Skin of body (tissue), 2 donors: Measurements from ENCODE around the gene ITIH4. TPM values are rescaled to one million over a fixed set of nuclear protein-coding genes. Genes with fewer than 3 reads are reported as not detected.

Experiments used
- DNase-seq: peaks from one replicate; lab custom pipeline; 2025; lab: John Stamatoyannopoulos, UW
- total RNA-seq: library from RNA; depleted of rRNA; stranded (reverse); fragments of >200 nt; gene quantifications from one replicate; pipeline ENCODE4 v1.2.3, GENCODE V29; 2014

The ITIH4 gene
- total RNA-seq, 1 donor from 2014 or later = 4.6 TPM

DNA sequence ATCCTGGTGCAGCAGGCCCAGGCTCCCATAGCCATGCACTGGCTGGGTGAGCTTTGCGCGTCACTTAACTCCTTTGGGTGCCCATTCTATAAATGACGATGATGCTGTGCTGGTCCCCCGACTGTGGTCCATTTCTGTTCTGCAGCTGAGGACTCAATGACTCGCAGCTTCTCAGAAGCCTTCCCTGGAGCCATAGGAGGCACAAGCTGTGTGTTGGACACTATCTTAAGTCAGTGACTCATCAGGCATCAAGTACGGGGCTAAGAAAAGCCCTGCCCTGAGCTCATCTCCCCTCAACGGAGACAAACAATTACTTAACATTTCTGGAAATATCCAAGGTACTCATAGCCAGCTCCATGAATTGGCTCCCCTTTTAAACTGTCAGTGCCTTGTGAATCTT, 18.1 kb upstream of the ITIH4 start:
- DNase-seq = no peak

DNA sequence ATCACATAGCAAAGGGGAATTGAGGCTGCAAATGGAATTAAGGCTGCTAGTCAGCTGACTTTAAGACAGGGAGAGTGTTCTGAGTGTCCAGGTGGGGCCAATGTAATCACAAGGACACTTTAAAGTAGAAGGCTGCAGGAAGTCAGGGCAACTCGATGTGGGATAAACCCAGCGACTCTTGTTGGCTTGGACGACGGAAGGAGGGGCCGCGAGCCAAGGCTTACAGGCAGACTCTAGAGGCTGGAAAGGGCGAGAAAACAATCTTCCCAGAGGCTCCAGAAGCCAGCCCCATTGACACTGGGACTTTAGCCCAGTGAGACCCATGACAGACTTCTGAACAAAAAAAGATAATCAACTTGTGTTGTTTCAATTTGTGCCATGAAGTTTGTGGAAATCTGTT, 17.3 kb upstream of the ITIH4 start:
- DNase-seq = no peak

DNA sequence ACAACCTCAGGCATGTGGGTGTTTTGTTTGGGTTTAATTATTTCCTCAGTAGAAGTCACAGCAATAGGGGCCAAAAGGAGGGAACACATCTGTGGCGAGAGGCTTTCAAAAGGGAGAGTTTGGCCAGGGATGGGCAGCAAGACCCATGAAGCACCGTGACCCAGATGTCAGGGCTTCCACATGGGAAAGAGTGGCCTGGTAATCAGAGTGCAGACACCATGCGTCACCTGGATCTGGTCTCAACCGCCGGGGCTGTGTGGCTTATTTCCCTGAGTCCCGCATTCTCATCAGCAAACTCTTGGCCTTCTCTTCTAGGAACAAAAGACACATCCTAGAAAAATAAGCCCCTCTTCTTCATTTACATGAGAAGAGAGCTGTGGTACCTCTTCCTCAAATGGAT, 16.8 kb upstream of the ITIH4 start:
- DNase-seq = no peak

DNA sequence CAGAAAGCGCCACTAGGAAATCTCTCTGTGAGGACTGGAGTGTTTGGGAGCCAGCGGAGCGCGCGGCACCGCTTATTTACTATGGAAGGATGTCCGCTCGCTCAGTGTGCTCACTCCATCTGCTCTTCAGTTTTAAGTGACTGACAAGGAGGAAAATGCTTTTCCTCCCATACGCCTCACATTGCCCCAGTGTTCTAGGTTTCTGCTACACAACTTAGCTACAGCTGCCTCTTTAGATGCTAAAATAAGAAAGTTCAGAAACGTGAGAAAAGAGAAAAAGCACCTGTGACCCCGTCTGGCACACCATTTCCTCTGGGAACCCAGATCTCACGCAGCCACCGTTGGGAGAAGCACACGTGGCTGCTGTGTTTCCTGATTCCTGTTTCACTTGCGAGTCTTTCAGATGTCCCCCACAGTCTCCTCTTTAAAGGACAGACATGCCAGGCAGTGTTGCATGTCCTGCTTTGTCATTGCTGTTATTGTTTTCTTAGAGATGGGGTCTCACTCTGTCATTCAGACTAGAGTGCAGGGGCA, 16.0 kb upstream of the ITIH4 start:
- no peak for DNase-seq

DNA sequence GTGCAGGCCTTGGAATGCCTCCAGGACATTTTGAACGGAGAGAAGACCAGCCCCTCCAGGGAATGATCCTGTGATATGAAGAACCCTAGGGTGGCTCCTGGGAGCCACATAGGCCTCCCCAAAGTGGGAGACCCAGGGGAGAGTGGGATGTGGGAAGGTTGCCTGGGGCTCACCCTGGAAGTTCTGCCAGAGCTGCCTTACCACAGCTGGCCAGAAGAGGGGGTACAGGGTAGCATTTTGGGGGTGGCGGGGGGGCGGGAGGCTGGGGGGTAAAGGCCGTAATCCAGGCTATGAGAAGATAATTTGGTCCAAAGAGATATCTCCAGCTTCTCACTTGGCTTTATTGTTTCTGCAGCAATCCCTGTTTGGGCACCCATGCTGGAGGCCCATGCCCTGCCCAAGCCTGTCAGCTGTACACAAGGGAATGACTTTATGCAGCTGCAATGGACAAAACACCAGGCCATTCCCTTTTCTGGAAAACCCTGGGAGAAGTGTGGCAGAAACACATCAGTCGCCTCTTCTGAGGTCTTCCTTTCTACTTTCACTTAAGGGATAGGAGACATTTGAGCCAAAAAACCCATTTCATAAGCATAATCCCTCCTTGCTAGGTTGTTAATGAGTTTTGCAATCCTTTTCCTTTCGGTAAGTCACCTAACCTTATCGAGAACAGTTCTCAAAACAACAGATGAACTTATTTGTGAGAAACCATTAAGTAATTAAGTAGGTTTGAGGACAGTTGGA, 15.4 kb upstream of the ITIH4 start:
- DNase-seq = no peak

DNA sequence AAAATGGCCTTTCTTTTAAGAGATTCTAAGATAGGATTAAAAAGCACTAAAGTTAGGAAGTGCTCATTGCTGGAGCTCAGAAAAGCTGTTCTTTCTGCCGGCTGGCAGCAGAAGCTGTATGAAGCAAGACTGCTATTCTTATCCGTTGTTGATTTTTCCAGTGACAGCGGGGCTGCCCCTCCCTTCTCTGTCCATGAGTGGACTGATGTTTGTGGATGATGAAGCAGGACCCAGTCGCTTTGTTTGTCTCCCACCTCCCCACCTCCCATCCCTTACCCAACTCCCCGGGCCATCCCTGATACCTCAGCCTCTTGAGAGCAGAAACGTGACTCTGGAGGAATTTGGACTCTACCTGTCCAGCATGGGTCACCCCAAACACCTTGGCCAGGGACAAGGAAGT, 14.7 kb upstream of the ITIH4 start:
- peak; percentile 33 for DNase-seq

DNA sequence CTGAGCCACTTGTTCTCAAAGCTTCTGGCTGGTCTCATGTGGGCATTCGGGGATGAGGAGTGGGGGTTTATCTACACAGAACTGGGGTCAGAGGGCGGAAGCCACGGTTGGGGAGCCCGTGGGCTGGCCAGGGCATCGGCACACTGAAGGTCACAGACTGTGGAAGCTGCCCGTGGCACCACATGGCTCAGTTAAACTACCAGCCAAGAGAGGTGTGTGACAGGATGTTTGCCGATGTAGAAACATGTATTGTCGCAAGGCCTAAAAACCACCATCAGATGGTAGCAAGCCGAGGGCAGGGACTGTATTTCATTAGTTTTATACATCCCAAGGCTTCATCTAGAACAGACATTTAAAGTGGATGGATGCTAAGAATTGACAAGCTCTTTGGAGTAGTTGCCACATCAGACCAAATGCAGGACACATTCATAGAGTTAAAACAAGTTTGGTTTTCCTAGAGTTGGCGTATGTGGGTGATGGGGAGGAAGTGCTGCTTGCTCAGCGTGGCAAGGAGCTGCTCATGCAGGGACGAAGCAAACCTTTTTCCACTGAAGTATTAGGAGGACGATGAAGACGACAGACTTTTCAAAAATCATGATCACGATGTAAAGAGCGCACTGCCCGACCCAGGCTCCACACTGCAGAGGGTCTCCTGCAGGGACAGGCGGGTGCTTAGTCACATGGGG, 14.0 kb upstream of the ITIH4 start:
- no peak for DNase-seq

DNA sequence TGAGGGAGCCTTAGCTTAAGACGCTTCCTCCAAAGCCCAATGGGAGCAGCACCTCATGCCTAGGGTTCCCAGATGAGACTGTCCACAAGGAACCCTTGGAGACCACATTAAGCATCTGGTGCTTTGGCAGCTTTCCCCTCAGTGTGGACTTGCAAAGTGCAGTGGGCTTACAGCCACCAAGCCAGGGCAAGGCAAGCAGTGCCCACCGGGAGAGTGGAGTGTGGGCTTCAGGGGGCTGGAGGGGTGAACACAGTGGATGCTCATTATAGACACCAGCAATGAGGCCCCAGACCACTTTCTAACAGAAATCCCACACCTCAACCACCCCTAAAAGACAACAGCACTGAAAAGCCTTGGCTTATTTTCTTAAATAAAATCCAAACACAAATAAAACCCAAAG, 13.4 kb upstream of the ITIH4 start:
- DNase-seq = no peak

DNA sequence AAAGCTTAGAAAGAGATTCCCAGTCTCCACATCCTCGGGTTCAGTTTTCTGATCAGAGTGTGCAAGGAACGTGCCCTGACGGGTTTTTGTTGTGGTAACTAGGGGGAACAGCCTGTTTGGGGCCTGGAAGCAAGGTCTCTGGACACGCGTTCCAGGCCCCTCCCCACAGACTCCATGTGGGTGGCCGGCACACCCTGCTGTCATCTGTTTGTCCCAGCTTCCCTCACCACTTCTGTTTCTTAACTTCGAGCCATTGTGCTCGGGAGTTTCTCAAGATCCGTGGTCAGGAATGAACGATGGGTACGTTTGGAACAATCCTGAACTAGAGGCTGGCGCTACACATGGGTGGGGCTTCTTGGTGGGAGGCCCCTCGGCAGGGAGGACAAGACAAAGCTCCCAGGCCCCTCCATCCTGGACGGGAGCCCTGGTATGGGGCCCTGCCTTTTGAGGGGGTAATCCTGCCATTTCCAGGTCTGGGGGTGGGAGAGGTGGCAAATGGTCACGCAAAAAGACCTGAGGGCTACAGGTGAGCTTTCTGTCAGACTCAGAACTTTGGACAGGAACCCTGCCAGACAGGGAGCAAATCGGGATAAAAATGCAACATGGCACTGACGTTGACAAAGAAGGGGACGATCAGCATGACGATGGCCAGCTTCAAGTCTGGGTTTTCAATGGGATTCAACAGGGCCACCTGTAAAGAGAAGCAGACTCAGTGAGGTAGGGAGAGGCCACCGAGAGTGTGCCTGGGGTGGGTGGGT, 12.8 kb upstream of the ITIH4 start:
- peak; percentile 3 for DNase-seq

DNA sequence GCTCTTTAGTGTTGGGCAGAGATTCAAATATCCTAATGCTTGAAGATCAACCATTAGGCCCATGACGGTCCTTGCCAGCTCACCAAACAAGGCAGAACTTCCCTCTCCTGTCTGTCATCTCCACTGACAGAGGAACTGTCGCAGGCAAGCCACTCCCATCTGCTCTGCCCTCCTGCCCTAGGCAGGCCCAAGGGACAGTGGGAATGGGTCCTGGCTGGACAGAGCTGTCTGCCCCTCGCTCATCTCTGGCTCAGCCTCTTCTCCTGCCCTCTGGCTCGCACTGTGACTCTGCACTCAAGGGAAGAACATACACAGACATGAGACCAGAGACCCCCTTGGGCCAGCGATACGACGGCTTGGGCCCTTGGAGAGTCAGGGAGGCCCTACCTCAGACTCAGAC, 12.0 kb upstream of the ITIH4 start:
- DNase-seq = no peak

DNA sequence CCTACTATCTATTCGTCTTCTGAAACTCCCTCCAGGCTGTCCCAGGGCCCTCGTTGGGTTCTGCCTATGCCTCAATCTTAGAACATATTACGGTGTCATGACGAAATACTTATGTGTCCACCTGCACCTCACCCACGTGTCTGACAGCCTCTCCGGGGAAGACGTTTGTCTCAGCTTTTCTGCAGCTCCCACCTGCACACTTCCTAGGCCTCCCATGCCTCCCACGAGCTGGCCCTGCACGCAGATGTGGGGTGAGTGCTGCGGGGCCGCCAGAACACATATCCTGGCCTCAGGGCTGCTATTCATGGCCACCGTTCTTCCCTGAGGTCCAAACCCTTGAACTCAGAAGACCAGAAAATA, 11.5 kb upstream of the ITIH4 start:
- no peak for DNase-seq

DNA sequence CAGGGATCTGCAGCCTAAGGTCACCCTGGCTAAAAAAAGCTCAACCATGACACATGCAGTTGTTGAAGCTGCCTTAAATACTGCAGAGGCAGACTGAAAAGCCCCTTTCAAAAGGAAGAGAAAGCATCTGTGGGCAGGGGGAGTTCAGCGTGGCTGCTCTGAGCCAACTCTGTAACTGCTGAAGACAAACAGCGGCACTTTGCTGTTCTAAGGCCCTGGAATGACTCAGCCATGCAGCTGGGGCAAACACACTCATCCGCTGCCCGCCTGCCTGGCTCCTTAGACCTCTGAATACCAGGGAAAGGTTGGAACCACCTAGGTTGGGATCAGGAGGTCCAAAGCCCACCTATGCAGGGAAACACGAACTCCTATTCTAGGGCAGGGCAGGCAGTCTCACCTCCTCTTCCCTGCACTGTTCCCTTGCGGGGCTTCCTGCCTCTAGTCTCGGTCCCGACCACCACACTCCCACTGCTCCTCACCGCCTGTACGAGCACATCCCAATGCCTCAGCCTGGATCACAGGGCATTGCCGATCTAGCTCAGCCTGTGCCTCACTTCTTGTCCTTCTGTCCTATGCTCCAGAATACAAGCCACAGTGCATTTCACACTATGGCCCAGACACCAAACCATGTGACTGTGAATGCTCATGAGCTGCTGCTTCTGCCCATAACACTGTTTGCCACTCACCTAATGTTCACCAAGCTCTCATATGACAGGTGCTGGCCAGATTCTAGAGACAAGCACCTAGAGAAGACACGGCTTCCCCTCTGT, 10.9 kb upstream of the ITIH4 start:
- DNase-seq = no peak

DNA sequence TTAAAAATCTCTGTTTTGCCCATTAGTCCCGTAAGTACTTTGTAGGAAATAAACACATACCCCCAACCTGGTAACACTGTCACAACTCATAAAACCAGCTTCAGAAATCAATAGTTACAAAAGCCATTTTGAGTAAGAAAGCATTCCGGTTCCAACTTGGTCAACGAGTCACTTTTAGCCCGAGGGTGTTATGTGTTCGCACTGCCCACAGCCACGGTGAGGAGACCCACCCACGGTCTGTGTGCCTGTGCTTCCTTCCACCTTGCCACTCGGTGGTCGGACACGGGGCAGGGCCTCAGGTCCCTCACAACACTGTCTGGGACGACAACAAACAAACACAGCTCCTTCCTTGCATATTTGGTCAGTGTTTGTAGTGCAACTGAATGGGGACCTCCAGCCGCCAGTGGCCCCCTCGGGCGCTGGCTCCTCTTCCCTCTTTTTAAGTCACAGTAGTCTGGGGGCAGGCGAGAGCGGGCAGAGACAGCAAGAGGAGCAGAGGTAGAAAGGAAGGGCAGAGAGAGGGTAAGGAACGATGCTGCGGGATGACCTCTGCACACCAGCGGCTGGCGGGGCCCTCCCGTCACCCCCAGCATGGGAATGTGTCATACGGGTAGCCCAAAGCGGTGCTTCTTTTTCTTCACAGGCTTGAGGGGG, 9.5 kb upstream of the ITIH4 start:
- DNase-seq = no peak

DNA sequence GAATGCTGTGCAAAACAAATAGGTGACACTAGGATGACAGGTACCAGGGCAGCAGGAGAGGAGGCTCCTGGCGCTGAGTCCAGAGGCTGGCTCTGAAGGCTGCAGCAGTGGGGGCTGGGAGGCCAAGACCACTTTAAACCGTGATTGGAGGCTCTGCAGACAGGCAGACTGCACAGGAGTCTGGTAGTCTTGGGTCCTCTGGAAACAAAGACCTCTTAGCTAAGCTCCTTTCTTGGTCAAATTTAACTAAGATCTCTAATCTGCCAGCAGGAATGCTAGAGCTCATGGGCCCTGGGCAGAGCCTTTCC, 8.8 kb upstream of the ITIH4 start:
- no peak for DNase-seq

DNA sequence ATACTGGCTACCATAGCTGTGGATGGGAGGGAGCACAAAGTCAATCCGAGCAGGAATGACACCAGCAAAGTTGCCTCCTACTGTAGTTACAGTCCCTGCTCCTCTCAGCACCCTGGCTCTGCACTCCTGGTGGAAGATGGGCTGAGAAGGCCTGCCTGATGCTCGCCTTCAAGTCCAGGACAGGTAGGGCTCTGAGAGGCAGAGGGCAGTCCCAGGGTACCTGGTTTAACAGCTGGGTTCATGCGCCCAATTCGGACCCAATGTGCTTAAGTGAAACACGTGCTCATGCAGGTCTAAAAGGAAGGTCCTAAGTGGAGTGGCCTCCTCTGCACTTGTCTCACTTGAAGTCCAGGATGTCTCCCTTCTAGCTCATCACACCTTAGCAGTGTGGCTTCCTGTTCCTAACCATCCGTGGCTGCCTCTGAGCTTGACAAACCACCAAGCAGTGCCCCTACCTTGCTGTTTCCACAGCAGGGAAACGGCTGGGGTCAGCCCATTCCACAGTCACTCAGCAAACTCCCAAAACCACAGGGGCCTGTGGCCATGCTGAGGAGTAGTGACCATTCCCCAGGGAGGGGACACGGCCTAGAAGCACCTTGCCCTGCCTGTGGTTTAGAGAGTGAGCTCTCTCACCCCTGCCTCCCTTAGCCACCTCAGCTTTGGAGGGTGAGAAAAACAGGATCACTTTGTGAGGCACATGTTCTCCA, 8.2 kb upstream of the ITIH4 start:
- DNase-seq = no peak

DNA sequence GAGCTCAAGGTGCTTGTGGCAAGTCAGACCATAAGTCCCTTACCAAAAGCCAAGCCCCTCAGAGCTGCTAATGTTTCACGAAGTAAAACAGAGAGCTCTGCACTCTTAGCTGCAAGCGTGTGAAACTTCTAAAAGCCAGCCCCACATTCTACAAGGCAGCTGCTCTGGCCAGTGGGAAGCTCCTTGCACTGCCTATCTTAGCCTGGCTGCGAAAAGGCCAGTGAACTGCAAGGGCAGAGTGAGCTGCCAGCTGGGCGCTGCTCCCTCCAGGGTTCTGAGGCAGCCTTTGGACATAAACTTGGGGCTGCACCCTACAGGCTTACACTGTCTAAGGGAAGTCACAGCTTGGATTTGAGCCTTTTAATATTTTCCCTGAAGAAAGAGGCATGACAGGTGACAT, 6.5 kb upstream of the ITIH4 start:
- no peak for DNase-seq

DNA sequence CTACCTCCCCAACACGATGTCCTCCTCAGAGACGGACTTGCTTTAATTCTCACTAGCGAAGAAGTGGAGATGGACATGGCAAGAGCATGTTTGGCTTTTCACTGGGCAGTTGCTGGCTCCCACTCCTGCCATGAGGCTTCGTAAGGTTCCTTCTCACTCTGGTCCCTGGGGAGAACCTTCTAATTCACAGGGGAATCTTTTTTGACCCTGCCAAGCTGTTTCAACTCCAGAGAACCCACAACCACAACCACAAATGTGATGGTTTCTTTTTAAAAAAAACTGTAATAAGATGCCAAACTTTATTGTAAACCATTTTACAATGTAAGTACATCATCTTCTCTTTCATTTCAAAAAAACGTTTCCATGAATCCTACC, 6.0 kb upstream of the ITIH4 start:
- no peak for DNase-seq

DNA sequence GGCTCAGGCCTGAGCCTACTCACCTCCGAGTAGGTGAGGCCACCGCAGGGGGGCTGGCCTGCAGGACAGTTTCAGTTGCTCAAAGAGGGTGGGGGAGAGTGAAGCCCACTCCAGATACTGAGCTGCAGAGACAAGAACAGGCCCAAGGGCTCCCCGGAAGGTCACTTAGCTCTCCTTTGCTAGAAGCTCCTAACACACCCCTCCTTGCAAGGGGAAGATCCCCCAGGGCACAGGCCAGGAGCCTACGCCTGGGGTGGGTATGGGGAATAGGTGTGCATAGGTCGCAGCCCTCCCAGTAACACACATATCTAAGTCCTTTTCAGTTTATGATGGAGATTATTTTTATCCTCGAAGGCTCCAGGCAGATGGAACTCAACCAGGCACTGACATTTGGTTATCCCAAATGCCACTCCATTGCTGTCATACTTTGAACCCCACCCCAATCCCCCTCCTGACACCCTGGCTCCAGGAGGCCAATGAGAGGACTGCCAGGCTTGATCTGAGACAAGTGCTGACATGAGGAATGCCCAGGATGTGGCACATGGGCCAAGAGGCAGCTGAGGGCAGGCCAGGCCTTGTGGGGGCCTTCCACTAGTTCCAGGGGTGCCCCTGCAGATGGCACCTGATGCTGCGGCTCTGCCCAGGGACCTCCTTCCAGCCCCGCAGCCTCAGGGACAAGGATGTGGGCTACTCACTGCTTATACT, 5.4 kb upstream of the ITIH4 start:
- peak; percentile 4 for DNase-seq

DNA sequence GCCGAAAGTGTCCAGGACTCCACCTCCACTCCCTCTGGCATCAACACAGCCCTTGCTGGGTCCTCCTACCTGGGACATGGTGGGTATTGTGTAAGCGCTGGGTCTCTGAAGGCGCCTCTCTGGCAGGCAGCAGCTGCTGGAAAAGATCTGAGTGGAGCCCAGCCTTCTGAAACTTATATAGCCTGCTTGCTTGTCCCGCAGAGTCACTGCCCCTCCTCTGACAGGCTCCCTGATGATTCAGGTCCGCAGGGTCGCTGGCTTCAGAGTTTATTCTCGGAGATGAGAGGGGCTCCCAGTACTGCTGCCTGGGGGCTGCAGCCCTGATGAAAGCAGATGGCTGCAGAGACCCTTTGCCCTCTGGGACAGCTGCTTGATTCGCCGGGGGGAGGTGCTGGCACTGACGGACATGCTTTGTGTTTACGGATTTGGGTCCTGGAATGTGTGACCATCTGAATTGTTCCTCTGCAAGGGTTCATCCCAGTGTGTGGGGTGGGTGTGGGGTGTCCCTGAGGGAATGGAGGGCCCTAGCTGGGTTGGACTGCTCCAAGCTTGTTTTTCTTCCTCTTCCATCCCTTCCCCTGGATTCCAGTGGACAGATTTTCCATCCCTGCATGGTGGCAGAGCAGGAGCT, 4.5 kb upstream of the ITIH4 start, which contains the start of gene MUSTN1:
Gene MUSTN1, minus strand, starts transcription at position 149 of the 631 bp plus-strand sequence. Its CDS starts 71 bp downstream, at position 78.
- DNase-seq = peak; percentile 31
